OCI-LY3 (cell line): Measurements from ENCODE around the gene CEP170B.

Experiments
- H2AFZ ChIP-seq: fragments of 200-600, 300-600 bp; shearing (Covaris generic); 2 replicates; pipeline ENCODE4 v1.6.0; 2014; ENCODE audit warnings: antibody characterized with exemption, low read depth, low read length
- H3K27ac ChIP-seq: fragments of 200-600, 300-600 bp; sonication (generic); 2 replicates; pipeline ENCODE4 v1.5.1; 2014; ENCODE audit warnings: mild to moderate bottlenecking, low read length, moderate library complexity, mixed read lengths
- H3K27me3 ChIP-seq: fragments of 200-600, 300-600 bp; sonication (generic); 2 replicates; pipeline ENCODE4 v1.6.1; 2014; ENCODE audit warnings: low read depth, low read length, mixed read lengths
- H3K36me3 ChIP-seq: fragments of 200-600, 300-600 bp; sonication (generic); replicated peaks from 2 replicates; pipeline ENCODE3; 2014; ENCODE audit warnings: low read depth, low read length, mixed read lengths
- H3K4me1 ChIP-seq: fragments of 300-600, 200-600 bp; sonication (generic); 2 replicates; pipeline ENCODE4 v1.6.1; 2014; ENCODE audit warnings: low read length, mixed read lengths
- H3K4me2 ChIP-seq: fragments of 200-600, 300-600 bp; sonication (generic); 2 replicates; pipeline ENCODE4 v1.6.1; 2014; ENCODE audit warnings: low read length, mixed read lengths
- H3K4me3 ChIP-seq: fragments of 300-600, 200-600 bp; sonication (generic); 2 replicates; pipeline ENCODE4 v1.5.1; 2014; ENCODE audit warnings: antibody characterized with exemption, mild to moderate bottlenecking, low read length, moderate library complexity
- H3K79me2 ChIP-seq: fragments of 300-600, 200-600 bp; shearing (Covaris generic); 2 replicates; pipeline ENCODE4 v1.6.1; 2014; ENCODE audit warnings: mild to moderate bottlenecking, low read length, mixed read lengths
- H3K9ac ChIP-seq: fragments of 300-600, 200-600 bp; shearing (Covaris generic); 2 replicates; pipeline ENCODE4 v1.6.0; 2014; ENCODE audit warnings: mild to moderate bottlenecking, low read length, moderate library complexity
- H3K9me3 ChIP-seq: fragments of 200-600, 300-600 bp; shearing (Covaris generic); 2 replicates; pipeline ENCODE4 v1.6.1; 2014; ENCODE audit warnings: low read length, mixed read lengths; ENCODE audit not compliant: insufficient read depth
- H4K20me1 ChIP-seq: fragments of 200-600, 300-600 bp; sonication (generic); 2 replicates; pipeline ENCODE4 v1.6.1; 2016; ENCODE audit warnings: low read length, mixed read lengths; ENCODE audit not compliant: insufficient read depth
- CTCF ChIP-seq: fragments of 200-600, 300-600 bp; sonication (generic); IDR thresholded peaks from 2 replicates; pipeline ENCODE4 v1.5.1; 2014; ENCODE audit warnings: antibody characterized with exemption, low read length, low read depth
- EZH2phosphoT487 ChIP-seq: fragments of 200-600 bp; shearing (Covaris generic); IDR thresholded peaks from 2 replicates; pipeline ENCODE4 v1.6.1; 2018; ENCODE audit warnings: antibody characterized with exemption, mixed run types, low read depth

CEP170B gene

GRCh38 chr14:104872469-104873341 is 7.6 kb downstream of the CEP170B start:
- no peak overlapping the region for H3K4me3 ChIP-seq
- H3K27ac ChIP-seq: no peak overlapping the region
- TF ChIP-seq CTCF: no peak
- TF ChIP-seq EZH2phosphoT487: no peak
- H3K4me2 ChIP-seq: no peak overlapping the region
- H2AFZ ChIP-seq: no peak overlapping the region
- H3K4me1 ChIP-seq: no peaks in the 10 kb centered on the region
- H4K20me1 ChIP-seq: 0 out of 2 replicates have a peak, but pooled peaks cover 5% of the 10 kb centered on the region
- no peaks in the 10 kb centered on the region for H3K79me2 ChIP-seq
- no peaks in the 10 kb centered on the region for H3K9me3 ChIP-seq
- no peaks in the 10 kb centered on the region for H3K27me3 ChIP-seq
- H3K36me3 ChIP-seq: no peaks in the 10 kb centered on the region
- H3K9ac ChIP-seq: no peak overlapping the region

DNA sequence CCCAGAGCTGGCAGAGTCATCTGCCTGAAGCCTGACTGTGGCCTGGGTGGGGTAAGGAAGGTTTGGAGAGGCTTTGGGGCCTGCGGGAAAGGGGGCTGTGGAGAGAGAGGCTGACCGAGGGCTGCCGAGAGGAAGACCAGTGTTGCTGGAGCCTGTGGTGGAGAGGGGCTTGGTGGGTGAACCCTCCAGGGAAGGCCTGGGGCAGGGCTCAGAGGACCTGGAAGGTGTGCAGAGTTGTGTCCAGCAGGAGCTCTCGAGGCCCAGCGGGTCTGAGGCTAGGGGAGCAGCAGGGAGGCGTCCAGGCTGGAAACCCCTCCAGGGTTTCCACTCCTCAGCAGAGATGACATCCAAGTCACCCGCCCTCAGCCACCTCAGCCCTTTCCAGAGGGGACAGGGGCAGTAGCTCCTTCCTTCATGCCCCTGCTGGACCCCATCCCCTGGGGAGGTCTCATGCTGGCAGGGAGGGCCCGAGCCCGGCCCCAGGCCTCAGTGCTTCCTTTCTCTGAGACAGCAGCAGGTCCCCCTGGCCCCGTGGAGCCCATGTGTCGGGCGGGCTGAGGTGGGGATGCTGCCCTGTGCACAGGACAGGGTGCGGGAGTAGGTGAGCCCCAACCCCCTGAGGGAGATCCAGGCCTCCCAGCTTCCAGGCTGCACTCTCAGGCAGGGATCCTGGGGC is 8.4 kb downstream of the CEP170B start:
- Histone ChIP-seq H3K4me2 (no peak overlapping the region), H3K9me3 (no peaks in the 10 kb centered on the region), H3K27me3 (no peaks in the 10 kb centered on the region), H3K79me2 (no peaks in the 10 kb centered on the region), H4K20me1 (0 out of 2 replicates have a peak, but pooled peaks cover 5% of the 10 kb centered on the region), H3K27ac (no peak overlapping the region), H2AFZ (no peak overlapping the region), H3K9ac (no peak overlapping the region), H3K36me3 (no peaks in the 10 kb centered on the region), H3K4me1 (no peaks in the 10 kb centered on the region), H3K4me3 (no peak overlapping the region)
- TF ChIP-seq EZH2phosphoT487 (no peak), CTCF (no peak)

GRCh38 chr14:104874110-104874531 is 9.1 kb downstream of the CEP170B start:
- no peak overlapping the region for H3K9ac ChIP-seq
- no peaks in the 10 kb centered on the region for H3K27me3 ChIP-seq
- H2AFZ ChIP-seq: no peak overlapping the region
- no peaks in the 10 kb centered on the region for H3K4me1 ChIP-seq
- H3K36me3 ChIP-seq: no peaks in the 10 kb centered on the region
- H3K79me2 ChIP-seq: no peaks in the 10 kb centered on the region
- no peak for TF ChIP-seq EZH2phosphoT487
- TF ChIP-seq CTCF: no peak
- H3K27ac ChIP-seq: no peak overlapping the region
- H3K4me2 ChIP-seq: no peak overlapping the region
- H3K4me3 ChIP-seq: no peak overlapping the region
- H4K20me1 ChIP-seq: 0 out of 2 replicates have a peak, but pooled peaks cover 5% of the 10 kb centered on the region
- no peaks in the 10 kb centered on the region for H3K9me3 ChIP-seq
